Caco-2 (cell line): Measurements from ENCODE around the gene EVL. TPM values are rescaled to one million over a fixed set of nuclear protein-coding genes. Genes with fewer than 3 reads are reported as not detected.

ENCODE experiments used
- BruUV-seq: library from RNA; stranded (reverse); fragments of 400-500 nt; replicated peaks from 2 replicates; lab custom pipeline; 2021; lab: Mats Ljungman, UMichigan
- CTCF ChIA-PET: fragments of 300-600 bp; sonication (Branson Sonifier 250); formaldehyde crosslinking; loops from one replicate; lab custom pipeline; 2022; ENCODE audit warnings: antibody characterized with exemption; lab: Charles Lee
- POLR2A ChIA-PET: fragments of 300-600 bp; sonication (Branson Sonifier 250); formaldehyde crosslinking; loops from one replicate; lab custom pipeline; 2022; ENCODE audit warnings: antibody characterized with exemption; lab: Charles Lee
- DNase-seq, 2 experiments: peaks; one replicate each; pipeline versions ENCODE4 v3.0.0 to v3.0.0-alpha.2; 2020 to 2022
- H3K27me3 ChIP-seq: replicated peaks from 2 replicates; pipeline ENCODE4 v1.6.0; 2011; ENCODE audit warnings: low read length; ENCODE audit not compliant: control insufficient read depth, insufficient read depth
- H3K36me3 ChIP-seq: 2 replicates; pipeline ENCODE4 v1.5.1; 2011; ENCODE audit warnings: low read length; ENCODE audit not compliant: control insufficient read depth, insufficient read depth
- H3K4me1 ChIP-seq: fragments of 250-450 bp; sonication (Bioruptor Pico); 2 replicates; pipeline ENCODE4 v1.5.1; 2020; ENCODE audit warnings: mild to moderate bottlenecking
- H3K4me3 ChIP-seq: 2 replicates; pipeline ENCODE4 v1.5.1; 2011; ENCODE audit warnings: low read depth, mild to moderate bottlenecking, control low read depth, low read length
- H3K9me3 ChIP-seq: fragments of 250-450 bp; sonication (Bioruptor Pico); 2 replicates; pipeline ENCODE4 v1.5.1; 2020; ENCODE audit warnings: mild to moderate bottlenecking, moderate library complexity
- H3K27ac Mint-ChIP-seq: one replicate; pipeline ENCODE4 v1.8.0; 2022; ENCODE audit warnings: mixed read lengths; ENCODE audit not compliant: unreplicated experiment
- H3K27me3 Mint-ChIP-seq: one replicate; pipeline ENCODE4 v1.8.0; 2022; ENCODE audit warnings: mixed read lengths; ENCODE audit not compliant: insufficient read depth, unreplicated experiment
- H3K36me3 Mint-ChIP-seq: one replicate; pipeline ENCODE4 v1.8.0; 2022; ENCODE audit warnings: mild to moderate bottlenecking, mixed read lengths; ENCODE audit not compliant: insufficient read depth, unreplicated experiment
- H3K4me1 Mint-ChIP-seq: one replicate; pipeline ENCODE4 v1.8.0; 2022; ENCODE audit warnings: low read depth, mixed read lengths; ENCODE audit not compliant: unreplicated experiment
- H3K4me3 Mint-ChIP-seq: one replicate; pipeline ENCODE4 v1.8.0; 2022; ENCODE audit warnings: mild to moderate bottlenecking, moderate library complexity, mixed read lengths; ENCODE audit not compliant: unreplicated experiment
- H3K9me3 Mint-ChIP-seq: one replicate; pipeline ENCODE4 v1.8.0; 2022; ENCODE audit warnings: mixed read lengths; ENCODE audit not compliant: unreplicated experiment
- CTCF ChIP-seq, 2 experiments: fragments of 200-600 bp in 1 of 2; IDR thresholded peaks; 1 replicate in 1 of 2; 2 replicates in 1 of 2; pipeline versions ENCODE4 v1.5.1 to v1.8.0; 2011 to 2022; ENCODE audit warnings: antibody characterized with exemption in 1 of 2, control low read depth in 1 of 2, inconsistent platforms in 1 of 2, low read depth in 1 of 2, low read length in 1 of 2, mild to moderate bottlenecking in 1 of 2, moderate library complexity in 1 of 2; ENCODE audit not compliant: insufficient read depth in 1 of 2, severe bottlenecking in 1 of 2, unreplicated experiment in 1 of 2
- intact Hi-C: fragments of 100-400 bp; cut with micrococcal nuclease; formaldehyde crosslinking; loops from one replicate; pipeline ENCODE4 v1.10.0; 2022; ENCODE audit not compliant: unreplicated experiment
- total RNA-seq: library from RNA; stranded (reverse); gene quantifications from 2 replicates; pipeline ENCODE4 v1.2.3, GENCODE V29; 2022

Gene EVL
- total RNA-seq, 1 experiment from 2014 or later, result 14.2 TPM

GRCh38 chr14:100141098-100141497 is 75.9 kb downstream of the EVL start:
- BruUV-seq, result no TSS peak
- ChIA-PET POLR2A (no interaction called here), CTCF (no interaction called here)
- no peaks in the 10 kb centered on the region; the same call in 1 of the 2 replicates for H3K36me3 ChIP-seq
- Mint-ChIP-seq H3K27ac (no peak overlapping the region), H3K4me1 (no peaks in the 10 kb centered on the region), H3K9me3 (no peaks in the 10 kb centered on the region), H3K4me3 (no peak overlapping the region), H3K36me3 (no peaks in the 10 kb centered on the region), H3K27me3 (no peaks in the 10 kb centered on the region)
- peaks cover 25% of the 10 kb centered on the region for H3K4me1 ChIP-seq
- no peaks in the 10 kb centered on the region for H3K27me3 ChIP-seq
- no peak for DNase-seq
- no peaks in the 10 kb centered on the region for H3K9me3 ChIP-seq
- H3K4me3 ChIP-seq, result no peak overlapping the region
- intact Hi-C loops, result no loop called here
- no peak for TF ChIP-seq CTCF (IDR thresholded peaks at IDR 0.05; ENCODE audit: insufficient read depth in 1 of 2, low read depth in 1 of 2, low read length in 1 of 2, severe bottlenecking in 1 of 2, unreplicated experiment in 1 of 2)

GRCh38 chr14:100142073-100143040 is 77.1 kb downstream of the EVL start:
- Histone ChIP-seq H3K36me3 (no peaks in the 10 kb centered on the region; the same call in none of the 2 replicates), H3K27me3 (no peaks in the 10 kb centered on the region), H3K4me3 (no peak overlapping the region), H3K4me1 (peaks cover 25% of the 10 kb centered on the region), H3K9me3 (no peaks in the 10 kb centered on the region)
- ChIA-PET CTCF (interaction anchor here (1.4 kb wide), 1 partner anchor 11 kb away, joined by 3 read pairs; no protein-coding TSS in a partner anchor), POLR2A (no interaction called here)
- TF ChIP-seq CTCF (IDR thresholded peaks at IDR 0.05; ENCODE audit: insufficient read depth in 1 of 2, low read depth in 1 of 2, low read length in 1 of 2, severe bottlenecking in 1 of 2, unreplicated experiment in 1 of 2), result no peak
- BruUV-seq, result no TSS peak
- Mint-ChIP-seq H3K27ac (peak overlapping the region; percentile 78), H3K4me1 (no peaks in the 10 kb centered on the region), H3K9me3 (no peaks in the 10 kb centered on the region), H3K4me3 (no peak overlapping the region), H3K27me3 (no peaks in the 10 kb centered on the region), H3K36me3 (no peaks in the 10 kb centered on the region)
- intact Hi-C loops, result no loop called here
- no peak for DNase-seq

GRCh38 chr14:100143523-100143922 is 78.3 kb downstream of the EVL start:
- no TSS peak for BruUV-seq
- intact Hi-C loops, result no loop called here
- H3K4me3 Mint-ChIP-seq, result no peak overlapping the region
- H3K27me3 ChIP-seq, result no peaks in the 10 kb centered on the region
- H3K27ac Mint-ChIP-seq, result no peak overlapping the region
- H3K36me3 ChIP-seq, result no peaks in the 10 kb centered on the region; the same call in none of the 2 replicates
- H3K9me3 ChIP-seq, result no peaks in the 10 kb centered on the region
- no peaks in the 10 kb centered on the region for H3K36me3 Mint-ChIP-seq
- no peaks in the 10 kb centered on the region for H3K27me3 Mint-ChIP-seq
- peaks cover 25% of the 10 kb centered on the region for H3K4me1 ChIP-seq
- DNase-seq, result no peak
- H3K4me1 Mint-ChIP-seq, result no peaks in the 10 kb centered on the region
- no peak for TF ChIP-seq CTCF (IDR thresholded peaks at IDR 0.05; ENCODE audit: insufficient read depth in 1 of 2, low read depth in 1 of 2, low read length in 1 of 2, severe bottlenecking in 1 of 2, unreplicated experiment in 1 of 2)
- ChIA-PET CTCF (interaction anchor here (0.6 kb wide), 1 partner anchor 42 kb away, joined by 3 read pairs; no protein-coding TSS in a partner anchor), POLR2A (no interaction called here)
- H3K9me3 Mint-ChIP-seq, result no peaks in the 10 kb centered on the region
- no peak overlapping the region for H3K4me3 ChIP-seq
